HepG2 (cell line): ENCODE results near the gene CARMIL3. TPM values are rescaled to one million over a fixed set of nuclear protein-coding genes. Genes with fewer than 3 reads are reported as not detected.

Experiments used
- ATF2 ChIP-seq: sonication (generic); formaldehyde crosslinking; IDR thresholded peaks from 2 replicates; pipeline ENCODE4 v1.4.0; 2020; ENCODE audit warnings: missing genetic modification reagents
- ATF3 ChIP-seq: sonication (generic); formaldehyde crosslinking; IDR thresholded peaks from 2 replicates; pipeline ENCODE4 v1.4.0; 2020; ENCODE audit warnings: missing genetic modification reagents
- CBX5 ChIP-seq: sonication (generic); formaldehyde crosslinking; IDR thresholded peaks from 2 replicates; pipeline ENCODE4 v1.4.0; 2020; ENCODE audit warnings: missing genetic modification reagents, borderline replicate concordance
- CENPBD1 ChIP-seq: sonication (generic); formaldehyde crosslinking; IDR thresholded peaks from 2 replicates; pipeline ENCODE4 v1.8.0; 2022; ENCODE audit warnings: missing genetic modification reagents, low read depth, mild to moderate bottlenecking, borderline replicate concordance
- CENPT ChIP-seq: sonication (generic); formaldehyde crosslinking; IDR thresholded peaks from 2 replicates; pipeline ENCODE4 v1.8.0; 2022; ENCODE audit warnings: low read depth, mild to moderate bottlenecking, moderate library complexity, missing genetic modification reagents
- SETDB1 ChIP-seq: sonication (generic); formaldehyde crosslinking; IDR thresholded peaks from 2 replicates; pipeline ENCODE4 v1.5.1; 2020; ENCODE audit warnings: missing genetic modification reagents, mild to moderate bottlenecking, borderline replicate concordance
- SOX13 ChIP-seq, 3 experiments: fragments of 450-650 bp in 1 of 3; sonication (generic) in 1 of 3; formaldehyde crosslinking in 1 of 3; IDR thresholded peaks in 2 of 3; conservative IDR thresholded peaks in 1 of 3; 2 replicates each; pipeline versions ENCODE4 v1.5.0 to v1.6.1; 2016 to 2020; ENCODE audit warnings: antibody characterized with exemption in 1 of 3, mild to moderate bottlenecking in 1 of 3, missing compliant biosample characterization in 1 of 3, missing genetic modification reagents in 1 of 3, moderate library complexity in 1 of 3
- THAP7 ChIP-seq: sonication (generic); formaldehyde crosslinking; IDR thresholded peaks from 2 replicates; pipeline ENCODE4 v1.8.1; 2023; ENCODE audit warnings: mild to moderate bottlenecking, missing genetic modification reagents
- USF2 ChIP-seq, 2 experiments: sonication (generic) in 1 of 2; formaldehyde crosslinking in 1 of 2; IDR thresholded peaks; 2 replicates each; pipeline versions ENCODE4 v1.5.1 to v1.6.1; 2011 to 2020; ENCODE audit warnings: borderline replicate concordance in 1 of 2, low read depth in 1 of 2, low read length in 1 of 2, mild to moderate bottlenecking in 1 of 2, missing genetic modification reagents in 1 of 2, moderate library complexity in 1 of 2
- ZNF101 ChIP-seq: sonication (generic); formaldehyde crosslinking; IDR thresholded peaks from 2 replicates; pipeline ENCODE4 v1.4.0; 2020; ENCODE audit warnings: mild to moderate bottlenecking, low read depth, missing genetic modification reagents, borderline replicate concordance
- ZNF343 ChIP-seq: sonication (generic); formaldehyde crosslinking; IDR thresholded peaks from 2 replicates; pipeline ENCODE4 v1.4.0; 2020; ENCODE audit warnings: mild to moderate bottlenecking, missing genetic modification reagents
- ZNF615 ChIP-seq: sonication (generic); formaldehyde crosslinking; IDR thresholded peaks from 2 replicates; pipeline ENCODE4 v1.5.0; 2020; ENCODE audit warnings: mild to moderate bottlenecking, missing genetic modification reagents, borderline replicate concordance
- ZNF710 ChIP-seq: sonication (generic); formaldehyde crosslinking; IDR thresholded peaks from 2 replicates; pipeline ENCODE4 v1.5.0; 2020; ENCODE audit warnings: mild to moderate bottlenecking, missing genetic modification reagents, borderline replicate concordance
- ZNF772 ChIP-seq: sonication (generic); formaldehyde crosslinking; IDR thresholded peaks from 2 replicates; pipeline ENCODE4 v1.5.0; 2020; ENCODE audit warnings: mild to moderate bottlenecking, missing genetic modification reagents
- ZNF773 ChIP-seq: sonication (generic); formaldehyde crosslinking; IDR thresholded peaks from 2 replicates; pipeline ENCODE4 v1.4.0; 2020; ENCODE audit warnings: missing genetic modification reagents, borderline replicate concordance
- ZNF784 ChIP-seq: sonication (generic); formaldehyde crosslinking; IDR thresholded peaks from 2 replicates; pipeline ENCODE4 v1.5.1; 2020; ENCODE audit warnings: missing genetic modification reagents, mild to moderate bottlenecking, borderline replicate concordance
- ZNF883 ChIP-seq: sonication (generic); formaldehyde crosslinking; IDR thresholded peaks from 2 replicates; pipeline ENCODE4 v1.5.1; 2020; ENCODE audit warnings: mild to moderate bottlenecking, missing genetic modification reagents; ENCODE audit errors: not compliant biosample characterization
- ZNF891 ChIP-seq: sonication (generic); formaldehyde crosslinking; IDR thresholded peaks from 2 replicates; pipeline ENCODE4 v1.5.0; 2020; ENCODE audit warnings: mild to moderate bottlenecking, missing genetic modification reagents
- polyA plus RNA-seq, 8 experiments: library from polyadenylated mRNA; depleted of rRNA in 3 of 8; stranded (reverse) in 7 of 8; unstranded in 1 of 8; fragments of >200 nt; fragmentation: Illumina TruSeq in 4 of 8; extraction: Trizol in 4 of 8; gene quantifications; 2 replicates each; pipeline versions ENCODE4 v1.2.1 to v1.2.3, GENCODE V29; 2011 to 2016; ENCODE audit warnings: low read depth in 4 of 8, missing spikeins in 1 of 8, mixed read lengths in 1 of 8; ENCODE audit not compliant: insufficient read depth in 1 of 8
- total RNA-seq, 5 experiments: library from RNA; depleted of rRNA; stranded (reverse); fragments of >200 nt; fragmentation: Illumina TruSeq; extraction: Trizol; gene quantifications; 2 replicates each; pipeline ENCODE4 v1.2.3, GENCODE V29; 2016; ENCODE audit warnings: low read depth in 1 of 5

The CARMIL3 gene
- total and polyA plus RNA-seq, 2 of the 13 experiments (the other 11 are each of a cell fraction or from before 2014, with no cell fraction given) = 0.27 to 0.55 TPM

GRCh38 chr14:24113801-24114531 lies 62.2 kb downstream of the CARMIL3 start (continued):
- TF ChIP-seq USF2 (IDR thresholded peaks at IDR 0.05; ENCODE audit: low read depth, low read length) = no peak
- no peak; the same call in 1 of the 2 replicates for TF ChIP-seq USF2 (CRISPR knock-in tag; IDR thresholded peaks at IDR 0.05; ENCODE audit: borderline replicate concordance)
- TF ChIP-seq SOX13 (IDR thresholded peaks at IDR 0.05) = peak; percentile 75
- TF ChIP-seq SOX13 (CRISPR knock-in tag; conservative IDR thresholded peaks at IDR 0.05 in 1 of 2, IDR thresholded peaks at IDR 0.05 in 1 of 2) = peak; percentile 90 to 99
- TF ChIP-seq ZNF710 = peak; percentile 87; the same call in 1 of the 2 replicates
- peak; percentile 90 for TF ChIP-seq ZNF883 (CRISPR knock-in tag)
- TF ChIP-seq THAP7 (CRISPR knock-in tag) = peak; percentile 97
- TF ChIP-seq ZNF615 (CRISPR knock-in tag) = peak; percentile 98
- TF ChIP-seq ATF3 (CRISPR knock-in tag) = peak; percentile 83
- peak; percentile 99 for TF ChIP-seq CBX5
- TF ChIP-seq ZNF772 = peak; percentile 97
- TF ChIP-seq CENPT (CRISPR knock-in tag) = no peak; the same call in none of the 2 replicates
- peak; percentile 97 for TF ChIP-seq ZNF784 (CRISPR knock-in tag)
- TF ChIP-seq ATF2 (CRISPR knock-in tag) = peak; percentile 97
- TF ChIP-seq SETDB1 (CRISPR knock-in tag) = no peak
- TF ChIP-seq ZNF343 = peak; percentile 99
- TF ChIP-seq ZNF101 (CRISPR knock-in tag) = 0 out of 2 replicates have a peak, but pooled peaks have one; percentile 96
- peak; percentile 84; the same call in 1 of the 2 replicates for TF ChIP-seq ZNF773 (CRISPR knock-in tag)
- TF ChIP-seq CENPBD1 (CRISPR knock-in tag) = no peak
- TF ChIP-seq ZNF891 (CRISPR knock-in tag) = peak; percentile 77; the same call in 1 of the 2 replicates
